ENCODE measurements around the gene GLT1D1.

GLT1D1 gene

GRCh38 chr12:128859311-128859710 lies 6.0 kb downstream of the GLT1D1 start:
- no peak overlapping the region for H3K27ac ChIP-seq
- no peak overlapping the region for H3K9ac ChIP-seq

GRCh38 chr12:128861226-128862016 lies 8.1 kb downstream of the GLT1D1 start:
- Histone ChIP-seq H2AFZ (no peak overlapping the region), H3K27me3 (ENCODE audit: control insufficient read depth, insufficient read depth, low read length) (peaks cover 3% of the 10 kb centered on the region), H3K79me2 (no peaks in the 10 kb centered on the region), H3K4me3 (ENCODE audit: low read depth, low read length) (no peak overlapping the region), H3K9me3 (ENCODE audit: control insufficient read depth, low read length) (no peaks in the 10 kb centered on the region), H3K4me1 (no peaks in the 10 kb centered on the region), H3K9ac (no peak overlapping the region), H3K27ac (no peak overlapping the region), H3K36me3 (ENCODE audit: control insufficient read depth, insufficient read depth, low read length) (no peaks in the 10 kb centered on the region), H3K4me2 (ENCODE audit: low read length) (no peak overlapping the region)
- TF ChIP-seq CTCF (IDR thresholded peaks at IDR 0.05), result no peak

More at GRCh38 chr12:128859311-128859710, 6.0 kb downstream of the GLT1D1 start:
- no peaks in the 10 kb centered on the region for H3K4me1 ChIP-seq
- no peak overlapping the region for H3K4me3 ChIP-seq (ENCODE audit: low read depth, low read length)
- peaks cover 3% of the 10 kb centered on the region for H3K27me3 ChIP-seq (ENCODE audit: control insufficient read depth, insufficient read depth, low read length)
- no peaks in the 10 kb centered on the region for H3K9me3 ChIP-seq (ENCODE audit: control insufficient read depth, low read length)
- no peak overlapping the region for H2AFZ ChIP-seq
- no peaks in the 10 kb centered on the region for H3K79me2 ChIP-seq
- H3K36me3 ChIP-seq (ENCODE audit: control insufficient read depth, insufficient read depth, low read length), result no peaks in the 10 kb centered on the region
- no peak for TF ChIP-seq CTCF (IDR thresholded peaks at IDR 0.05)
- H3K4me2 ChIP-seq (ENCODE audit: low read length), result no peak overlapping the region

- no peak overlapping the region for H2AFZ ChIP-seq
- H3K9ac ChIP-seq, result no peak overlapping the region
- H3K36me3 ChIP-seq (ENCODE audit: control insufficient read depth, insufficient read depth, low read length), result no peaks in the 10 kb centered on the region
- no peaks in the 10 kb centered on the region for H3K9me3 ChIP-seq (ENCODE audit: control insufficient read depth, low read length)
- H3K27ac ChIP-seq, result no peak overlapping the region
- no peaks in the 10 kb centered on the region for H3K4me1 ChIP-seq
- H3K27me3 ChIP-seq (ENCODE audit: control insufficient read depth, insufficient read depth, low read length), result peaks cover 3% of the 10 kb centered on the region
- no peaks in the 10 kb centered on the region for H3K79me2 ChIP-seq
- H3K4me2 ChIP-seq (ENCODE audit: low read length), result no peak overlapping the region
- TF ChIP-seq CTCF (IDR thresholded peaks at IDR 0.05), result no peak
- no peak overlapping the region for H3K4me3 ChIP-seq (ENCODE audit: low read depth, low read length)
These were observed 10.7 kb downstream of the GLT1D1 start for GRCh38 chr12:128863957-128864356.

- no peak overlapping the region for H3K27ac ChIP-seq
- no peaks in the 10 kb centered on the region for H3K79me2 ChIP-seq
- H3K9me3 ChIP-seq (ENCODE audit: control insufficient read depth, low read length), result no peaks in the 10 kb centered on the region
- TF ChIP-seq CTCF (IDR thresholded peaks at IDR 0.05), result no peak
- H3K4me2 ChIP-seq (ENCODE audit: low read length), result no peak overlapping the region
- H3K9ac ChIP-seq, result no peak overlapping the region
- H3K4me1 ChIP-seq, result no peaks in the 10 kb centered on the region
- no peak overlapping the region for H3K4me3 ChIP-seq (ENCODE audit: low read depth, low read length)
- H3K27me3 ChIP-seq (ENCODE audit: control insufficient read depth, insufficient read depth, low read length), result peaks cover 3% of the 10 kb centered on the region
- no peak overlapping the region for H2AFZ ChIP-seq
- no peaks in the 10 kb centered on the region for H3K36me3 ChIP-seq (ENCODE audit: control insufficient read depth, insufficient read depth, low read length)
These were observed 11.4 kb downstream of the GLT1D1 start for GRCh38 chr12:128864516-128865186.

All from parathyroid adenoma (tissue), 2 donors.